K562 (cell line): ENCODE results near the gene ST6GAL1. TPM values are rescaled to one million over a fixed set of nuclear protein-coding genes. Genes with fewer than 3 reads are reported as not detected.

Experiments
- ATAC-seq: fragments of 200-7000 bp; cut with Tn5 transposase; 3 replicates; pipeline ENCODE4 v1.9.1; 2020; ENCODE audit warnings: moderate library complexity
- BruUV-seq: library from RNA; stranded (reverse); fragments of 400-500 nt; replicated peaks from 2 replicates; lab custom pipeline; 2021; lab: Mats Ljungman, UMichigan
- CTCF ChIA-PET: fragments of 300-600 bp; formaldehyde crosslinking; extraction: SDS; loops from one replicate; lab custom pipeline; 2021; ENCODE audit warnings: low intra/inter-chr PET ratio; lab: Yijun Ruan, JAX
- POLR2A ChIA-PET: fragments of 300-600, 350-650 bp; sonication (Branson Sonifier 250); formaldehyde crosslinking; extraction: SDS; loops from one replicate; lab custom pipeline; 2021; ENCODE audit warnings: antibody characterized with exemption, inconsistent platforms; lab: Yijun Ruan, JAX
- DNase-seq, 4 experiments: peaks; one replicate each; pipeline versions ENCODE4 v3.0.0 to v3.0.0-alpha.2; 2011 to 2018; ENCODE audit warnings: low spot score in 3 of 4, mixed read lengths in 3 of 4; ENCODE audit errors: extremely low read depth in 1 of 4
- FAIRE-seq: peaks from 2 replicates; lab custom pipeline; 2011; peaks lifted over from hg19 to GRCh38; lab: Jason Lieb, UNC
- H2AFZ ChIP-seq: 2 replicates; pipeline ENCODE4 v1.6.0; 2011; ENCODE audit warnings: low read depth, low read length, control low read depth, inconsistent platforms
- H3K27ac ChIP-seq: fragments of 200-600 bp; 3 replicates; pipeline ENCODE4 v1.8.0; 2011; ENCODE audit warnings: low read depth, mild to moderate bottlenecking, control low read depth, inconsistent platforms, low read length, moderate library complexity, mixed read lengths; ENCODE audit errors: extremely low read depth
- H3K27me3 ChIP-seq, 2 experiments: fragments of 300-600 bp in 1 of 2; 2 replicates in 1 of 2; 3 replicates in 1 of 2; pipeline versions ENCODE4 v1.6.0 to v1.8.0; 2011; ENCODE audit warnings: inconsistent platforms in 2 of 2, low read length in 2 of 2, mild to moderate bottlenecking in 1 of 2, mixed read lengths in 1 of 2, moderate library complexity in 1 of 2; ENCODE audit not compliant: control insufficient read depth in 2 of 2, insufficient read depth in 2 of 2
- H3K36me3 ChIP-seq: fragments of 300-600 bp; 3 replicates; pipeline ENCODE4 v1.8.0; 2011; ENCODE audit warnings: mild to moderate bottlenecking, low read length, inconsistent platforms; ENCODE audit not compliant: control insufficient read depth, insufficient read depth
- H3K4me1 ChIP-seq, 2 experiments: fragments of 200-600 bp in 1 of 2; replicated peaks in 1 of 2; 2 replicates in 1 of 2; 3 replicates in 1 of 2; pipeline versions ENCODE4 v1.5.1 to v1.8.0; 2011; ENCODE audit warnings: inconsistent platforms in 2 of 2, low read length in 2 of 2, mild to moderate bottlenecking in 1 of 2, mixed read lengths in 1 of 2, moderate library complexity in 1 of 2; ENCODE audit not compliant: control insufficient read depth in 2 of 2, insufficient read depth in 2 of 2
- H3K4me2 ChIP-seq: 2 replicates; pipeline ENCODE4 v1.6.1; 2011; ENCODE audit warnings: low read length, control low read depth, inconsistent platforms, mixed read lengths; ENCODE audit not compliant: insufficient read depth
- H3K4me3 ChIP-seq: fragments of 200-600 bp; sonication (generic), shearing (Covaris generic); 2 replicates; pipeline ENCODE4 v1.5.1; 2016; ENCODE audit warnings: control low read depth, inconsistent platforms
- H3K79me2 ChIP-seq: fragments of 200-600 bp; 3 replicates; pipeline ENCODE4 v1.8.0; 2011; ENCODE audit warnings: low read length, inconsistent platforms; ENCODE audit not compliant: control insufficient read depth, insufficient read depth
- H3K9ac ChIP-seq, 2 experiments: 2 replicates each; pipeline versions ENCODE4 v1.6.0 to v1.6.1; 2011; ENCODE audit warnings: low read depth in 2 of 2, low read length in 2 of 2, control low read depth in 1 of 2, inconsistent platforms in 1 of 2, mild to moderate bottlenecking in 1 of 2, mixed read lengths in 1 of 2; ENCODE audit not compliant: insufficient read depth in 1 of 2
- H3K9me1 ChIP-seq: one replicate; pipeline ENCODE4 v1.6.0; 2011; ENCODE audit warnings: inconsistent platforms, mild to moderate bottlenecking, low read length, moderate library complexity; ENCODE audit not compliant: control insufficient read depth, insufficient read depth
- H3K9me3 ChIP-seq: replicated peaks from 2 replicates; pipeline ENCODE4 v1.5.1; 2011; ENCODE audit warnings: low read depth, low read length, inconsistent platforms; ENCODE audit not compliant: control insufficient read depth, insufficient read depth
- H4K20me1 ChIP-seq: replicated peaks from 2 replicates; pipeline ENCODE4 v1.6.1; 2011; ENCODE audit warnings: low read length, inconsistent platforms, mixed read lengths; ENCODE audit not compliant: control insufficient read depth, insufficient read depth
- CEBPG ChIP-seq, 3 experiments: fragments of 200-800 bp in 1 of 3; sonication (Bioruptor generic) in 1 of 3; sonication (generic) in 1 of 3; formaldehyde crosslinking in 1 of 3; IDR thresholded peaks in 2 of 3; conservative IDR thresholded peaks in 1 of 3; 2 replicates each; pipeline versions ENCODE4 v1.6.1 to v1.8.0; 2016 to 2022; ENCODE audit warnings: missing compliant biosample characterization in 2 of 3, missing genetic modification characterization in 2 of 3, mild to moderate bottlenecking in 1 of 3, missing genetic modification reagents in 1 of 3
- DIDO1 ChIP-seq: fragments of 450-650 bp; IDR thresholded peaks from 2 replicates; pipeline ENCODE4 v1.6.1; 2016; ENCODE audit warnings: low read depth, missing biosample characterization, missing genetic modification characterization
- FOXK2 ChIP-seq, 2 experiments: fragments of 450-650 bp; IDR thresholded peaks in 1 of 2; conservative IDR thresholded peaks in 1 of 2; 2 replicates each; pipeline ENCODE4 v1.6.1; 2016; ENCODE audit warnings: low read depth in 2 of 2, mild to moderate bottlenecking in 1 of 2
- POLR2AphosphoS2 ChIP-seq: IDR thresholded peaks from 2 replicates; pipeline ENCODE4 v1.6.1; 2012; ENCODE audit warnings: low read length, improper control_type of control experiment
- TCF7 ChIP-seq: sonication (generic); IDR thresholded peaks from 2 replicates; pipeline ENCODE4 v1.6.1; 2016; ENCODE audit warnings: antibody characterized with exemption, borderline replicate concordance
- WGBS: fragments of 100-300 bp; shearing (Covaris generic); methylation state at CpG from one replicate; pipeline ENCODE4 v1.1.6; 2016; ENCODE audit warnings: low coverage, mixed read lengths; ENCODE audit not compliant: insufficient coverage; ENCODE audit errors: missing lambda C conversion rate; 5-methylcytosine and 5-hydroxymethylcytosine counted together
- in situ Hi-C: fragments of 300-500 bp; cut with MboI; formaldehyde crosslinking; loops from 4 replicates; pipeline ENCODE4 v1.15.0; 2018; ENCODE audit warnings: inconsistent platforms, mixed read lengths
- intact Hi-C: fragments of 100-400 bp; cut with micrococcal nuclease; formaldehyde crosslinking; loops from 2 replicates; pipeline ENCODE4 v1.14.2; 2022
- polyA plus RNA-seq, 8 experiments: library from polyadenylated mRNA; depleted of rRNA in 4 of 8; stranded (reverse) in 5 of 8; unstranded in 3 of 8; fragments of >200 nt; fragmentation: Nextera tagmentation in 2 of 8; fragmentation: Illumina TruSeq in 1 of 8; extraction: Ambion mirVana in 2 of 8; extraction: Trizol in 1 of 8; gene quantifications; 2 replicates each; pipeline versions ENCODE4 v1.2.1 to v1.2.3, GENCODE V29; 2011 to 2014; ENCODE audit warnings: inconsistent platforms in 1 of 8, missing spikeins in 1 of 8
- total RNA-seq, 7 experiments: library from RNA; depleted of rRNA in 6 of 7; stranded (reverse); fragments of >200 nt in 6 of 7; fragmentation: Illumina TruSeq in 2 of 7; extraction: Trizol in 2 of 7; gene quantifications; 2 replicates each; pipeline versions ENCODE4 v1.2.1 to v1.2.3, GENCODE V29; 2011 to 2021; ENCODE audit warnings: low replicate concordance in 1 of 7

Gene ST6GAL1
- total and polyA plus RNA-seq, 9 of the 15 experiments (the other 6 are each of a cell fraction or from before 2014, with no cell fraction given), result 31.9 to 145 (median 71.0) TPM

DNA sequence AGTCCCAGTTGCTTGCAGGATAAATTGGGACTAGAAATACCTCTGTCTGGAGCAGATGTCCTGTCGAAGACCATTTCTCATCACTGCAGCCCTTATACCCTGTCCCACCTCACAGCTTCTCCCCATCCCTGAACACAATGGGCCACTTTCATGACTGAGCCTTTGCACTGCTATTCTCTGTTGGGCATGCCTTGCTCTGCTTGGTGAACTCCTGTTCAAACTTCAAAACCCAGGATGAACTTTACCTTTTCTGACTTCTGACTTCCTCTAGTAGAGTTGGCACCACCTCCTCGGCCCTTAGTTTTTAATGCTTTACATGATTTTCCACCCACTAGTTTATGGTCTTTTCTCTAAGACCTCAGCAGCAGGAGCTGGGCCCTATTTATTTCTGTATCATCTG, 48.4 kb downstream of the ST6GAL1 start:
- Histone ChIP-seq H3K9ac (no peak overlapping the region), H3K4me3 (no peak overlapping the region), H3K4me2 (no peak overlapping the region), H3K9me1 (no peaks in the 10 kb centered on the region), H3K27ac (no peak overlapping the region), H2AFZ (no peak overlapping the region), H3K36me3 (peaks cover 91% of the 10 kb centered on the region; the same call in 2 of the 3 replicates), H3K27me3 (no peaks in the 10 kb centered on the region), H4K20me1 (peaks cover 6% of the 10 kb centered on the region; the same call in 1 of the 2 replicates)
- DNase-seq, result no peak
- ChIA-PET POLR2A (interaction anchor here (0.6 to 0.7 kb wide), 2 partner anchors 11 to 159 kb away, joined by 3 read pairs; no protein-coding TSS in a partner anchor), CTCF (no interaction called here)
- in situ Hi-C loops (no loop called here), intact Hi-C loops (no loop called here)
- no peak for ATAC-seq
- BruUV-seq, result no TSS peak
- TF ChIP-seq CEBPG (CRISPR knock-in tag; IDR thresholded peaks at IDR 0.05) (no peak), CEBPG (tag; conservative IDR thresholded peaks at IDR 0.05 in 1 of 2, IDR thresholded peaks at IDR 0.05 in 1 of 2) (no peak), FOXK2 (conservative IDR thresholded peaks at IDR 0.05 in 1 of 2, IDR thresholded peaks at IDR 0.05 in 1 of 2; ENCODE audit: low read depth in 2 of 2) (no peak), DIDO1 (tag) (no peak)
- TF ChIP-seq, all 486 proteins: peak for 0
- Histone ChIP-seq H3K4me1 (peaks cover 3 to 11% of the 10 kb centered on the region in 2 experiments; a peak in 4 of 5 replicates), H3K9me3 (no peaks in the 10 kb centered on the region), H3K79me2 (no peaks in the 10 kb centered on the region)
- WGBS, result 93% methylated on average over 2 of the region's 2 CpGs
- FAIRE-seq, result no peak

DNA sequence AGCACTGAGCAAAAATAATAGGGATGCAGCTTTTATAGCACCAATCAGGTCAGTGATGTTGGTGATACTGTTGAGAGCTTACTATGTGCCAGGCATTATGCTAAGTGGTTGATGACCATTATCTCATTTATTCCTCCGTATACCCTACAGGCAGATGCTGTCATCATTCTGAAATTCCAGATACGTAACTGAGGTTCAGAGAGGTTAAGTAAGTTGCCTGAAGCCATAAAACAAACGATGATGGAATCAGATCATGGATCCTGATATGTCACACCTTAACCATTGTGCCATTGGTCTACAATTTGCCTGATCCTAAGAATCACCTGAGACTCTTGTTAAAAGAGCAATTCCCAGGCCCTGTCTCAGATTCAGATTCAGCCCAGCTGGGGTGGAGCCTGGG, 49.5 kb downstream of the ST6GAL1 start:
- WGBS, result 85% methylated on average over 3 of the region's 3 CpGs
- no peaks in the 10 kb centered on the region for H3K9me1 ChIP-seq
- no peak overlapping the region for H3K27ac ChIP-seq
- H3K4me1 ChIP-seq, result peaks cover 6 to 10% of the 10 kb centered on the region in 2 experiments; a peak in 4 of 5 replicates
- ChIA-PET CTCF (no interaction called here), POLR2A (interaction anchor here (1.0 to 1.9 kb wide), 2 partner anchors 9 to 10 kb away, joined by 4 read pairs; no protein-coding TSS in a partner anchor)
- no peak overlapping the region for H3K9ac ChIP-seq
- no peaks in the 10 kb centered on the region for H3K9me3 ChIP-seq
- H4K20me1 ChIP-seq, result peaks cover 6% of the 10 kb centered on the region; the same call in 1 of the 2 replicates
- no peaks in the 10 kb centered on the region for H3K79me2 ChIP-seq
- TF ChIP-seq POLR2AphosphoS2, result 0 out of 2 replicates have a peak, but pooled peaks have one; percentile 8
- no peak for TF ChIP-seq TCF7
- TSS peak; percentile 15 for BruUV-seq
- H3K36me3 ChIP-seq, result peaks cover 83% of the 10 kb centered on the region; the same call in 2 of the 3 replicates
- FAIRE-seq, result peak; percentile 35
- in situ Hi-C loops (no loop called here), intact Hi-C loops (no loop called here)
- no peak overlapping the region for H2AFZ ChIP-seq
- H3K4me3 ChIP-seq, result no peak overlapping the region
- H3K4me2 ChIP-seq, result no peak overlapping the region
- H3K27me3 ChIP-seq, result no peaks in the 10 kb centered on the region
- ATAC-seq, result no peak
- DNase-seq, result no peak
